Activated naive CD4-positive, alpha-beta T cell treated with anti-CD3 and anti-CD28 coated beads, Interleukin-2, amount 10 ng/mL, durations not matched to agents 7 days and 5 days (primary cell): Measurements from ENCODE around the gene CCDC24.
A peak's percentile ranks its signal among the peaks of the same experiment; 100 is the strongest.

Experiments used
- CTCF ChIA-PET: fragments of 350-600 bp; sonication (Branson Sonifier 250); formaldehyde crosslinking; loops from one replicate; lab custom pipeline; 2021; ENCODE audit warnings: antibody characterized with exemption; lab: Charles Lee
- DNase-seq: peaks from one replicate; pipeline ENCODE4 v3.0.0-alpha.2; 2020
- H3K27ac Mint-ChIP-seq: one replicate; pipeline ENCODE4 v1.8.0; 2021; ENCODE audit warnings: mild to moderate bottlenecking, moderate library complexity, mixed read lengths
- H3K27me3 Mint-ChIP-seq: one replicate; pipeline ENCODE4 v1.8.0; 2021; ENCODE audit warnings: mild to moderate bottlenecking, mixed read lengths
- H3K36me3 Mint-ChIP-seq: one replicate; pipeline ENCODE4 v1.8.0; 2021; ENCODE audit warnings: mixed read lengths
- H3K4me1 Mint-ChIP-seq: one replicate; pipeline ENCODE4 v1.8.0; 2021; ENCODE audit warnings: mixed read lengths
- H3K4me3 Mint-ChIP-seq: one replicate; pipeline ENCODE4 v1.8.0; 2021; ENCODE audit warnings: mild to moderate bottlenecking, moderate library complexity, mixed read lengths
- H3K9me3 Mint-ChIP-seq: one replicate; pipeline ENCODE4 v1.8.0; 2021; ENCODE audit warnings: mixed read lengths

CCDC24 gene

DNA sequence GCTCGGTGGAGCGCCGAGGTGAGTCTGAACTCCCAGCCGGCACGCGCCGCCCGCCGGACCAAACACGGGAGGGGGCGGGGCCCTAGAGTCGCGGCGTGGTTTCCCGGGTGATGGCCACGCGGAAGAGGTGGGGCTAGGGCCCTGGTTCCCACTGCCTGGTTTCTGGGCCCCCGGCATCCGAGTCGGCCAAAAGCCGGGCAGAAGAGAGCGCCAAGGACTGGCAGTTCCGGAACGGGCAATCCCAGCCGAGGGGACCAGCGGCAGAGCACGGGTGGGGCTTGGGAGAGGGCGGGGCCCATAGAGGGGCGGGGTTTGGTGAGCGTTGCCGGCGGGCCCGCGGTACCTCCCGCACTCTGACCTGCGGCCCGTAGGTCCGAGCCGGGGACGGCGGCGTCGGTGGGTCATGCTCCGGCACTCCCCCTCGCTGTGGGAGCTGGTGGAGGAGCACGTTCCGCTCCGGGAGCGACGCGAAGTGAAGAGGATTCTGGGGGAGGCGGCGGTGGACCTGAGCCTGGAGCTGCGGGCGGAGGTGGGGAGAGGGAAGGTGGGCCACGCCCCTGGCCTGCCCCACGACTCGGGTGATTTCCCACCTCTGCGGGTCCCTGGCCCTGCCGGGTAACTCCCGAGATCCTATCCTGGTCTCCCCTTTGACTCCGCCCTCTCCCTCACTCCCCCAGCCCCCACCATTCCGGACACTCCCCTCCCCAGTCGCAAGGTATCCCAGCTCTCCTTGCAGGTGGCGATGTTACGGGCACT is at the start of gene CCDC24:
CCDC24 (plus strand) TSS at position 124 of the 756 bp plus-strand sequence; CDS start at position 404, 280 bp downstream.
- H3K9me3 Mint-ChIP-seq, result no peaks in the 10 kb centered on the region
- peak within 1 kb of the TSS; percentile 90 for H3K4me3 Mint-ChIP-seq
- no peaks in the 10 kb centered on the region for H3K36me3 Mint-ChIP-seq
- peaks cover 24% of the 10 kb centered on the region for H3K27me3 Mint-ChIP-seq
- no peak within 1 kb of the TSS for H3K27ac Mint-ChIP-seq
- DNase-seq, result peak; percentile 87
- peaks cover 23% of the 10 kb centered on the region for H3K4me1 Mint-ChIP-seq
- CTCF ChIA-PET, result interaction anchor here (1.0 to 2.0 kb wide), 3 partner anchors 10 to 45 kb away, joined by 3 to 14 read pairs (median 5); no protein-coding TSS in a partner anchor

DNA sequence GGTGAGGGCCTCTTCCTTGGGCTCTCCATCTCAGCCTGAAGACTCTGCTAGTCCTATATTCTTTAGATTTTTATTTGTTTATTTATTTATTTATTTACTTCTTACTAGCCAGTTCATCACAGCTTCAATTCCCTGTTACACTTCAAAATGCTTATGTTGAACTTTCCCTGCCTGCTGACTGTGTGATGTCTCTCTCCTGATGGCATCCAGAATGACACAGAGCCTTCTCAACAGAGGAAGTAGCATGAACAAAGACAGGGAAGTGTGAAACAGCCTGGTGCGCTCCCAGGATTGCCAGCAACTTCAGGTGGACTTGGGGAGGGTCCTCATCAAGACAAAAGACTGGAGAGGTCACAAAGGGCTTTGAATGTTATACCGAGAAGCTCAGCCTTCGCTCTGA is 49.0 kb upstream of the CCDC24 start:
- no peak for DNase-seq
- peaks cover 28% of the 10 kb centered on the region for H3K4me1 Mint-ChIP-seq
- CTCF ChIA-PET, result interaction anchor here (4.9 to 9.3 kb wide), 2 partner anchors 8 to 178 kb away, joined by 43 to 105 read pairs; partner anchors contain the start of gene ARTN
- no peak overlapping the region for H3K27ac Mint-ChIP-seq
- no peaks in the 10 kb centered on the region for H3K9me3 Mint-ChIP-seq
- peaks cover 2% of the 10 kb centered on the region for H3K36me3 Mint-ChIP-seq
- H3K27me3 Mint-ChIP-seq, result peaks cover 3% of the 10 kb centered on the region
- H3K4me3 Mint-ChIP-seq, result no peak overlapping the region

DNA sequence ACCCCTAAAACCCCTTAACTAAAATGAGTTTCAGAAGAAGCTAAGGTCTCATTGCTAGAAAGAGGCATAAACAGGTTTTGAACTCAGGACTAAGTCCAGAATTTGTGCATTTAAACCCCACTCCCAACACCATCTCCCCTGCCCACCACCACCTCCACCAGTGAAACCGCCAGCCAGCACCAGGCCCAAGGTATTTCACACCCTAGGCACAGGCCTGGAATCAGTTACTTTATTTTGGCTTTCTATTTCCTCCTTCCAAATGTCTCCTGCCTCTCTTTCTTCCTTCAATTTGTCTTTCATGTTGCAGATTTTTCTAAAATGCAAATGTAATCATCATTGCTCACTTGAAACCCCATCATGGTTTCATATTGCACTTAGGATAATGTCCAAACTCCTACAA is 46.5 kb upstream of the CCDC24 start:
- Mint-ChIP-seq H3K4me3 (peak overlapping the region; percentile 92), H3K4me1 (peaks cover 43% of the 10 kb centered on the region), H3K27me3 (no peaks in the 10 kb centered on the region), H3K36me3 (peaks cover 7% of the 10 kb centered on the region), H3K27ac (no peak overlapping the region), H3K9me3 (no peaks in the 10 kb centered on the region)
- no peak for DNase-seq
- CTCF ChIA-PET, result interaction anchor here (2.2 to 9.3 kb wide), 3 partner anchors 10 to 181 kb away, joined by 10 to 105 read pairs (median 43); partner anchors contain the start of gene ARTN

DNA sequence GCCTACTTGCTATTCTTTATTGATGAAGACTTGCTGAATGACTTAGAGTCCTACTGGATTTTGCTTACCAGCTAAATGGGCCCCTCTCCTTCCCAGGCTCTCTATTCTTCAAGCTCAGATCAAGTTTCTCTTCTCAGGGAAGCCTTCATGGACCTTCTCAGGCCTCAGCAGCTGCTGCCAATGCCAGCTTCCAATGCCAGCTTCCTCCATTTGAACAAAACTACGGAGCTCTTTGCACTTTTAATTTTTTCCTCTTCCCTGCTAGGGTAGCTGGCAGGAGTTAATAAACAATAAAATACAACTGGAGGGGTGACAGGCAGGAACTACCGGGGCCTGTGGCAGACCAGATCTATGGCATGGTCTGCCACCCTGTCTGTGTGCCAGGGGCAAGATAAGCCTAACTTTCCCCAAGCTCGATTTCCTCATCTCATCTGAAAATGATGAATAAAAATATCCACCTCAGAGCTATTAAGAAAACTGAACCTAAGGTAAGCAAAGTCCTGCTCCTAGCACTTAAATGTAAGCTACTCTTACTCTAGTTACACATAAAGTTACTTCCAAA is 45.6 kb upstream of the CCDC24 start:
- CTCF ChIA-PET, result interaction anchor here (1.3 to 9.3 kb wide), 6 partner anchors 11 to 181 kb away, joined by 3 to 105 read pairs (median 7); partner anchors contain the start of gene ARTN
- Mint-ChIP-seq H3K4me1 (peaks cover 48% of the 10 kb centered on the region), H3K4me3 (peak overlapping the region; percentile 92), H3K27me3 (no peaks in the 10 kb centered on the region), H3K27ac (peak overlapping the region; percentile 91), H3K36me3 (peaks cover 12% of the 10 kb centered on the region), H3K9me3 (no peaks in the 10 kb centered on the region)
- no peak for DNase-seq

DNA sequence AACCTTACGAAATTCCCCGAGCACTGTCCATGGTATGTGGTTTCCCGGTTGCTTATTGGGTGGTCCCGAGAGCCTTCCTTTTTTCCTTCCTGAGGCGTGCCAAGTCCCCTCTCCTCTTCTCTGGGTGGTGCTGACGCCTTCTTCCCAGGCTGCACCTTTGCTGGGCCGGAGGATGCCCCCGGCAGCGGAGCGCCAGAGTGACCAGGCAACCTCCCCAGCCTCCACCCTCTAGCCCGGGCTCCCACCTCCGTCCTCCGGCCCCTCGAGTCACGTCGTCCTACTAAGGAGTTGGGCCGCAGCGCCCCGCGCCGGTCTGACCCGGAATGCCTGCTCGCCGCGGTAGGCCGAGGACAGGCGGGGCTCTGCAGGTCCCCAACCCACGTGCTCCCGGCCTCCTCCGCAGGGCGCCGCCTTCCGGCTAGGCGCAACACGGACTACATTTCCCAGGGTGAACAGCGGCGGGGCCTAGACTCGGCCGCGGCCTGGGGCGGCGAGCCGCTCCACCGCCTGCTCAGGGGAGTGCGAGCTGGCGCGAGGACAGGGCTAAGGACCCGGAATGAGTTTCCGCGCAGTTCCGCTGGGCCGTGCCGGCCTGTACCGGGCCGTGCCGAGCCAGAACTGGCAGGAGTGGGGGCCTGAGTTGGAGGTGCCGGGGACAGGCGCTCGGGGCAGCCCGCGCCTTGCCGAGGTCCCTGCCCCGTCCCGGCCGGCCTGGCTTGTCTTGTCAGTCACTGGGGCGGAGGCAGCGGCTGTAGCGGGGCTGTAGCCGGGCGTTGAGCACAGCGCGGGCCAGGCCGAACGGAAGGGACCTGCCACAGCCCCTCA is 45.0 kb upstream of the CCDC24 start, which contains the start of gene IPO13:
IPO13 (plus strand) TSS at position 715 of the 825 bp plus-strand sequence. CDS start 651 bp downstream, outside the sequence.
- DNase-seq, result peak; percentile 96
- Mint-ChIP-seq H3K4me3 (peak within 1 kb of the TSS; percentile 92), H3K4me1 (peaks cover 48% of the 10 kb centered on the region), H3K27ac (peak within 1 kb of the TSS; percentile 91), H3K9me3 (no peaks in the 10 kb centered on the region), H3K27me3 (no peaks in the 10 kb centered on the region), H3K36me3 (peaks cover 12% of the 10 kb centered on the region)
- CTCF ChIA-PET, result interaction anchor here (0.7 to 9.3 kb wide), 7 partner anchors 10 to 182 kb away, joined by 3 to 105 read pairs (median 4); partner anchors contain the start of gene ARTN

DNA sequence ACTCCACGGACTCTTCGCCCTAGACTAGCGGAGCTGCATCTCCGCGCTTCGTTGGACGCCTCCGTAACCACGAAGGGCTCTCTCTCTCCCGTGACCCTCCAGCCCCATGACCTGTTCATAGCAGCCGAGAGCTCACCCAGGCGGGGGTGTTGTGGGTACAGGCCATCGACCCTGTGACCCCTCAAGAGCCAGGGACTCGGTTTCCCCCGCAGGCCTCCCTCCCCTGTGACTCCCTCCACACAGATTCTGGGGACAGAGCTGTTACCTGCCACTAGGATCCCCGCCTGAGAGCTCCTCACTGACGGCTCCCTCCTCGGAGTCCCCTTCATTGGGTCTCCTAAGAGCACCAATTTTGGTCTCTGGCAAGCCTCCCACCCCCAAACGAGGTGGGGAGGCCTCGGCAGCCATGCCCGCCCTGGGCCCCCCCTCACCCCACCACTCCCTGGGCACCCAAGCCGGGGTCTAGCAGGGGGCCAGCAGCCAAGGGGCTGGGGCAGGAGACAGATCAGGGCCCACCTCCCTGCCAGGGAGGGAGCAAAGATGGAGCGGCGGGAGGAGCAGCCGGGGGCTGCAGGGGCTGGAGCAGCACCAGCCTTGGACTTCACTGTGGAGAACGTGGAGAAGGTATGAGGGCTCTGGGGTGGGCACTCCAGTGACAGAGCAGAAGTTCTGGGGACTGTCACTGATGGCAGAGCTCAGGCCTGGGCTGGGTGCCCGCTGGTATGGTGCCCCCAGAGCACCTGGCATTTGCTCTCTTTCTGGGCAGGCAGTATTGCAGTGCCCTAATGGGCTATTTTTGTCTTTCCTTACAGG is 44.1 kb upstream of the CCDC24 start:
- H3K27ac Mint-ChIP-seq, result peak overlapping the region; percentile 91
- no peaks in the 10 kb centered on the region for H3K27me3 Mint-ChIP-seq
- peak overlapping the region; percentile 92 for H3K4me3 Mint-ChIP-seq
- H3K36me3 Mint-ChIP-seq, result peaks cover 12% of the 10 kb centered on the region
- DNase-seq, result no peak
- peaks cover 48% of the 10 kb centered on the region for H3K4me1 Mint-ChIP-seq
- no peaks in the 10 kb centered on the region for H3K9me3 Mint-ChIP-seq
- CTCF ChIA-PET, result interaction anchor here (0.7 to 9.3 kb wide), 6 partner anchors 9 to 184 kb away, joined by 3 to 105 read pairs (median 4); partner anchors contain the start of gene ARTN

DNA sequence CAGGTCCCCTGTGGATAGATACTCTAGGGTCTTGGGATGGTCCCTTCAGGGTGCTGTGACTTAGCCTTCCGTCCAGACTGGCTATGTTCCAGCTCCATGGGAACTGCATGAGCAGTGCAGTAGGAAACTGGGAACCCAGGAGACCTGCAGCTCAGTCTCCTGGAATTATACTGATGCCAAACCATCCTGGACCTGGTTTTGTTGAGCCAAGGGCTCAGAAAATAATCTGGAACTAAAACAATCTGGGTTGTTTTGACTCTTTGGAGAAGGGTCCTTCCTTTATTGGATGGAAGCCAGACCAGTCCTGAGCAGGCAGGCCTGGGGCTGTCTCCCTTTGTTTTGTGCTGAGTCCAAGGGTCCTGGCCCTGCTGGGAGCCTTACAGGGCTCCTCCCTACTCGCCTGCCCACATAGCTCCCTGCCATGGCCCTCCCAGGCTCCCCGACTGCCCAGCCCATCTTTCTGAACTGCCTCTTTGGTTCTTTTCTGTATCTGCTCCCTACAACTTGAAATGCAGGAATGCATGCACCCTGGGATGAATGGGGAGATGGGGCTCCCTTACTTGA is 43.4 kb upstream of the CCDC24 start:
- CTCF ChIA-PET, result interaction anchor here (0.8 to 9.3 kb wide), 3 partner anchors 13 to 185 kb away, joined by 4 to 105 read pairs (median 5); partner anchors contain the start of gene ARTN
- no peak for DNase-seq
- peaks cover 45% of the 10 kb centered on the region for H3K4me1 Mint-ChIP-seq
- H3K27ac Mint-ChIP-seq, result peak overlapping the region; percentile 91
- no peaks in the 10 kb centered on the region for H3K27me3 Mint-ChIP-seq
- H3K4me3 Mint-ChIP-seq, result peak overlapping the region; percentile 92
- H3K36me3 Mint-ChIP-seq, result peaks cover 12% of the 10 kb centered on the region
- no peaks in the 10 kb centered on the region for H3K9me3 Mint-ChIP-seq

DNA sequence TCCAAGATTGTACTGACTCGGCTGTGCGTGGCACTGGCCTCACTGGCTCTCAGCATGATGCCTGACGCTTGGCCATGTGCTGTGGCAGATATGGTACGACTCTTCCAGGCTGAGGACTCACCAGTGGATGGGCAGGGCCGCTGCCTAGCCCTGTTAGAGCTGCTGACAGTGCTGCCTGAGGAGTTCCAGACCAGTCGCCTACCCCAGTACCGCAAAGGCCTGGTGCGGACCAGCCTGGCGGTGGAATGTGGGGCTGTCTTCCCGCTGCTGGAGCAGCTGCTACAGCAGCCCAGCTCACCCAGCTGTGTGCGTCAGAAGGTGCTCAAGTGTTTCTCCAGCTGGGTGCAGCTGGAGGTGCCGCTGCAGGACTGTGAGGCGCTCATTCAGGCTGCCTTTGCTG is 41.7 kb upstream of the CCDC24 start:
- no peak for DNase-seq
- Mint-ChIP-seq H3K4me1 (peaks cover 39% of the 10 kb centered on the region), H3K36me3 (peaks cover 12% of the 10 kb centered on the region), H3K27me3 (no peaks in the 10 kb centered on the region), H3K4me3 (no peak overlapping the region), H3K9me3 (no peaks in the 10 kb centered on the region), H3K27ac (no peak overlapping the region)
- CTCF ChIA-PET, result interaction anchor here (1.2 to 9.3 kb wide), 3 partner anchors 15 to 186 kb away, joined by 5 to 105 read pairs (median 8); partner anchors contain the start of gene ARTN

DNA sequence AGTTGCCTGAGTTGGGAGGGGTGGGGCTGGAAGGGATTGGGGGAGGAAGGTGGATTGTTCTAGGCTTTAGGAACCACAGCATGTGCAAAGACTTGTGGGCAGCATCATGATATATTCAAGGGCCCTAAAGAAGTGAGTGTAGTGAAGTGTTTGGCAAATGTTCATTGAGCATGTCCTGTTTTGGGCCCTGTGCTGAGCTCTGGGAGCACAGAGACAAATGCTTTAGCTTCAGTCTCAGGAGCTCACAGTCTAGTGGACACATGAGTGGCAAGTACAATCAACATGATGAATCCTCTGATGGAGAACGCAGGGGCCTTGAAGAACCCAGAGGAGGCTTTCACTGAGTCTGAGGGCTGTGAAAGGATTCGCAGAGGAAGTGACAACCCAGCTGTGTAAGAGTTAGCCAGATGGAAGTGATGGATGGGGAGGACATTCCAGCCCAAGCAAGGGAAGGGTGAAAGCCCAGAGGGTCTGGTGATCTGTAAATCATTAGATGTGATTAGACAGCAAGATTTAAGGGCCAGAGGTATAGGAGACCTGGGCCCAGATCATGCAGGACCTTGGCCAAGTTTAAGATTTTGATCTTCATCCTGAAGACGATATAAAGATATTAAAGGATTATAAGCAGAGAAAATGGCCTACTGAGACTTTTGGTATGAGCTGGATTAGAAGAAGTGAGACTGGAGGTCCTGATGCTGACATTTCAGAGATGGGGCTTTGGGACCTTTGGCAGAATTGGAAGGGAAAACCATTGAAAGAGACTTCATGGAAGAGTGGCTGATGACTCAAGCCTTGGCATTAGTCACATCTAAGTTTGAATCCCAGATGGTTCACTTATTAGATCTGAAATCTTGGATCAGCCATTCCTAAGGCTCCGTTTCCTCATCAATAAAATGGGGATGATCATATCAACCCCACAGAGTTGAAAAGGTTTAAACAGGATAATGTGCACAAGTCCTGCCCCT is 40.1 kb upstream of the CCDC24 start:
- peaks cover 10% of the 10 kb centered on the region for H3K36me3 Mint-ChIP-seq
- H3K4me1 Mint-ChIP-seq, result peaks cover 24% of the 10 kb centered on the region
- CTCF ChIA-PET, result interaction anchor here (0.6 to 9.3 kb wide), 3 partner anchors 17 to 188 kb away, joined by 3 to 105 read pairs (median 8); partner anchors contain the start of gene ARTN
- H3K27ac Mint-ChIP-seq, result no peak overlapping the region
- H3K27me3 Mint-ChIP-seq, result no peaks in the 10 kb centered on the region
- H3K4me3 Mint-ChIP-seq, result no peak overlapping the region
- no peak for DNase-seq
- H3K9me3 Mint-ChIP-seq, result no peaks in the 10 kb centered on the region

DNA sequence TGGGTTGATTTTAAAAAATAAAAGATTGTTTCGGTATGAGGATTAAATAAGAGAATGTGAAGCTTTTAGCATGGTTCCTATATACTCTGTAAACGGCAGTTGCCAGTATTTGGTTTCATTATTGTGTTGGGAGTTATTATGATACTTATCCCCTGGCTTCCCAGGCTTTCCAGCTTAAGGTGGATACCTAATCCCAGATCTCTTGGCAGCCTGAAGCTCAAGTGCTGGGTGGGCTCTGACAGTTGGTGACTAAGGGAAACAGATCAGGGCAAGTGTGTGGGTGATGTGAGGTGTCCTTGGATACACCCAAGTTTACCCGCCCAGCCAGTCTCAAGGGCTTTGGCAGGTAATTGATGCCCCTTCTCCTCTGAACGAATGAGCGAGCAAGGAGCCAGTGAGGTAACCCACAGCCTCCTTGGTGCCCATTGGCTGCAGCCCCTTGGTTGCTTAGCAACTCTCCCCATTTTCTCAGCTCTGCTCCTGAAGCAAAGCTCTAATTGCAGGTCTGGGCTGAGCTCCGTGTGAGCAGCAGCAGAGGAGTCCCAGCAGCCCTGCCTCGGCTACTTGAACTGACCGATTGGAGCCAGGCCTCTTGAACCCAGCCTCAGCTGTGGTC is 38.6 kb upstream of the CCDC24 start:
- Mint-ChIP-seq H3K9me3 (no peaks in the 10 kb centered on the region), H3K4me3 (no peak overlapping the region), H3K4me1 (peaks cover 17% of the 10 kb centered on the region), H3K27ac (no peak overlapping the region), H3K27me3 (no peaks in the 10 kb centered on the region), H3K36me3 (peaks cover 12% of the 10 kb centered on the region)
- DNase-seq, result no peak
- CTCF ChIA-PET, result interaction anchor here (1.2 kb wide), 1 partner anchor 84 kb away, joined by 4 read pairs; no protein-coding TSS in a partner anchor

DNA sequence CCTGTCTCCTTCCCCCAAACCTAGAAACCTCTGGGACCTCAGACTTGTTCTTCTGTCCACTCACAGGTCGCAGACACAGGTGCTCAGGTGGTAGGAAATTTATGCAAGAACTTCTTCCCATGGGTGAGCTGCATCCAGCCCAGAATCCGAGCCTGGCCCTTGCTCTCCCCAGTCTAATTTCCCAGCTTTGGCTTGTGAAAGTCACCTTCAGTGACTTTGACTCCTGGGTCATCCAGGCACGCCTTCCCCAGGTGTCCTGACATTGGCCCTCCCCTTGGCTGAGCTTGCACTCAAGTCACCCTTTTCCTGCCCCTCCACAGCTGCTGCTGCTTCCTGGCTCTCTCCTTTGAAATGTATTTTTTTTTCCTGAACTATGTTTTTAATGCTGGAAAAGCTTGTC is 38.0 kb upstream of the CCDC24 start:
- no peak for DNase-seq
- Mint-ChIP-seq H3K36me3 (peaks cover 14% of the 10 kb centered on the region), H3K27ac (no peak overlapping the region), H3K4me3 (no peak overlapping the region), H3K9me3 (no peaks in the 10 kb centered on the region), H3K4me1 (peaks cover 12% of the 10 kb centered on the region), H3K27me3 (no peaks in the 10 kb centered on the region)
- CTCF ChIA-PET, result interaction anchor here (1.2 to 2.9 kb wide), 2 partner anchors 19 to 83 kb away, joined by 4 to 15 read pairs; no protein-coding TSS in a partner anchor
